HG03095 (cell line): ENCODE measurements around the gene ZNF831.

ENCODE experiments used
- ATAC-seq: cut with Tn5 transposase; IDR thresholded peaks from one replicate; pipeline ENCODE4 v1.9.1; 2021; ENCODE audit warnings: moderate library complexity; ENCODE audit not compliant: unreplicated experiment

Gene ZNF831

GRCh38 chr20:59242714-59243626 lies 79.3 kb downstream of the ZNF831 start:
- no peak for ATAC-seq

- no peak for ATAC-seq
These were observed 83.2 kb downstream of the ZNF831 start for GRCh38 chr20:59246691-59247400.

GRCh38 chr20:59247731-59248684 lies 84.4 kb downstream of the ZNF831 start:
- no peak for ATAC-seq

- ATAC-seq: no peak
These were observed 86.7 kb downstream of the ZNF831 start for GRCh38 chr20:59250293-59250692.

GRCh38 chr20:59253325-59253724 lies 89.7 kb downstream of the ZNF831 start:
- no peak for ATAC-seq

- no peak for ATAC-seq
These were observed 90.2 kb downstream of the ZNF831 start for GRCh38 chr20:59253779-59254319.

- ATAC-seq: no peak
These were observed 91.6 kb downstream of the ZNF831 start for GRCh38 chr20:59255256-59255655.

GRCh38 chr20:59258221-59258621 lies 94.6 kb downstream of the ZNF831 start:
- ATAC-seq: no peak

GRCh38 chr20:59259946-59260345 lies 96.3 kb downstream of the ZNF831 start:
- no peak for ATAC-seq

- ATAC-seq: no peak
These were observed 101.7 kb downstream of the ZNF831 start for GRCh38 chr20:59265298-59265697.

GRCh38 chr20:59268870-59269269 lies 105.2 kb downstream of the ZNF831 start:
- ATAC-seq: no peak

GRCh38 chr20:59269411-59270025 lies 105.9 kb downstream of the ZNF831 start:
- no peak for ATAC-seq

- no peak for ATAC-seq
These were observed 106.8 kb downstream of the ZNF831 start for GRCh38 chr20:59270380-59270779.

- ATAC-seq: no peak
These were observed 110.2 kb downstream of the ZNF831 start for GRCh38 chr20:59273739-59274357.

GRCh38 chr20:59276938-59277337 lies 113.3 kb downstream of the ZNF831 start:
- ATAC-seq: no peak

- ATAC-seq: no peak
These were observed 120.8 kb downstream of the ZNF831 start for GRCh38 chr20:59284470-59284869.

- ATAC-seq: no peak
These were observed 126.4 kb downstream of the ZNF831 start for GRCh38 chr20:59289994-59290393.

GRCh38 chr20:59291740-59292383 lies 128.2 kb downstream of the ZNF831 start:
- ATAC-seq: no peak

GRCh38 chr20:59295531-59295930 lies 131.9 kb downstream of the ZNF831 start:
- no peak for ATAC-seq
